ENCODE measurements around the gene RFK.

Gene RFK

DNA sequence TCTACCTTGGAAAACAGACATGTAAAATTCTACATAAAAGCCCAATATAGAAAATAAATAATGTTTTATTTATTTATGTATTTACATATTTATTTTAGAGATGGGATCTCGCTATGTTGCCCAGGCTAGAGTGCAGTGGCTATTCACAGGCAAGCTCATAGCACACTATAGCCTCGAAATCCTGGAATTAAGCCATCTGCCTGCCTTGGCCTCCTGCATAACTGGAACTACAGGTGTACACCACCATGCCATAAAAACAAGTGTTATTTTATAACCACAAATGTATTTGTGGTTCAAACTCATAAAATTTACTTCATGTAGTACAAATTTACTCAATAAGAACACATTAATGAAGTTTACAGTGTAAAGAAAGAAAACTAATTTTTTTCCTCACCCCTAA lies 7.0 kb upstream of the RFK start:
- no peak overlapping the region for H3K4me2 ChIP-seq (ENCODE audit: low read depth, low read length, poor library complexity, severe bottlenecking)
- no peak for TF ChIP-seq EZH2phosphoT487 (IDR thresholded peaks at IDR 0.05; ENCODE audit: borderline replicate concordance)
- TF ChIP-seq CTCF (conservative IDR thresholded peaks at IDR 0.05; ENCODE audit: low read length) = no peak
- no peaks in the 10 kb centered on the region for H3K9me2 ChIP-seq (replicated peaks; ENCODE audit: low read depth, low read length)
- no peaks in the 10 kb centered on the region for H3K36me3 ChIP-seq (ENCODE audit: insufficient read depth, low read length)
- H3K79me2 ChIP-seq (ENCODE audit: insufficient read depth, low read length) = no peaks in the 10 kb centered on the region
- no peaks in the 10 kb centered on the region for H4K20me1 ChIP-seq (ENCODE audit: insufficient read depth, low read length, poor library complexity, severe bottlenecking)
- H3K4me3 ChIP-seq (ENCODE audit: low read length, poor library complexity, severe bottlenecking) = no peak overlapping the region
- no peaks in the 10 kb centered on the region for H3K27me3 ChIP-seq (ENCODE audit: insufficient read depth, low read length, poor library complexity, severe bottlenecking)
- H3F3A ChIP-seq (ENCODE audit: low read depth) = no peaks in the 10 kb centered on the region
- no peak overlapping the region for H2AFZ ChIP-seq (ENCODE audit: low read length)
- no peak overlapping the region for H3K9ac ChIP-seq (ENCODE audit: low read depth, low read length, poor library complexity, severe bottlenecking)
- H3K4me1 ChIP-seq (ENCODE audit: insufficient read depth, low read length, poor library complexity, severe bottlenecking) = peaks cover 11% of the 10 kb centered on the region
- no peaks in the 10 kb centered on the region for H3K9me3 ChIP-seq (ENCODE audit: insufficient read depth, low read depth, low read length)

- Histone ChIP-seq H3K4me1 (ENCODE audit: insufficient read depth, low read length, poor library complexity, severe bottlenecking) (peaks cover 12% of the 10 kb centered on the region), H3K4me2 (ENCODE audit: low read depth, low read length, poor library complexity, severe bottlenecking) (no peak overlapping the region)
These were observed 6.4 kb upstream of the RFK start for GRCh38 chr9:76400534-76401096.

GRCh38 chr9:76399856-76400255 lies 5.6 kb upstream of the RFK start:
- Histone ChIP-seq H4K20me1 (ENCODE audit: insufficient read depth, low read length, poor library complexity, severe bottlenecking) (no peaks in the 10 kb centered on the region), H3K9ac (ENCODE audit: low read depth, low read length, poor library complexity, severe bottlenecking) (no peak overlapping the region), H3K9me2 (replicated peaks; ENCODE audit: low read depth, low read length) (no peaks in the 10 kb centered on the region), H3K27me3 (ENCODE audit: insufficient read depth, low read length, poor library complexity, severe bottlenecking) (no peaks in the 10 kb centered on the region), H2AFZ (ENCODE audit: low read length) (no peak overlapping the region), H3K4me2 (ENCODE audit: low read depth, low read length, poor library complexity, severe bottlenecking) (no peak overlapping the region), H3K36me3 (ENCODE audit: insufficient read depth, low read length) (no peaks in the 10 kb centered on the region), H3K4me1 (ENCODE audit: insufficient read depth, low read length, poor library complexity, severe bottlenecking) (peaks cover 17% of the 10 kb centered on the region), H3K9me3 (ENCODE audit: insufficient read depth, low read depth, low read length) (no peaks in the 10 kb centered on the region), H3K4me3 (ENCODE audit: low read length, poor library complexity, severe bottlenecking) (no peak overlapping the region), H3F3A (ENCODE audit: low read depth) (no peaks in the 10 kb centered on the region), H3K79me2 (ENCODE audit: insufficient read depth, low read length) (no peaks in the 10 kb centered on the region)
- no peak for TF ChIP-seq CTCF (conservative IDR thresholded peaks at IDR 0.05; ENCODE audit: low read length)
- no peak for TF ChIP-seq EZH2phosphoT487 (IDR thresholded peaks at IDR 0.05; ENCODE audit: borderline replicate concordance)

More at GRCh38 chr9:76400534-76401096, 6.4 kb upstream of the RFK start:
- Histone ChIP-seq H4K20me1 (ENCODE audit: insufficient read depth, low read length, poor library complexity, severe bottlenecking) (no peaks in the 10 kb centered on the region), H3K27me3 (ENCODE audit: insufficient read depth, low read length, poor library complexity, severe bottlenecking) (no peaks in the 10 kb centered on the region), H3F3A (ENCODE audit: low read depth) (no peaks in the 10 kb centered on the region), H3K9me2 (replicated peaks; ENCODE audit: low read depth, low read length) (no peaks in the 10 kb centered on the region), H3K9ac (ENCODE audit: low read depth, low read length, poor library complexity, severe bottlenecking) (no peak overlapping the region), H3K4me3 (ENCODE audit: low read length, poor library complexity, severe bottlenecking) (no peak overlapping the region), H3K9me3 (ENCODE audit: insufficient read depth, low read depth, low read length) (no peaks in the 10 kb centered on the region), H3K79me2 (ENCODE audit: insufficient read depth, low read length) (no peaks in the 10 kb centered on the region), H2AFZ (ENCODE audit: low read length) (no peak overlapping the region), H3K36me3 (ENCODE audit: insufficient read depth, low read length) (no peaks in the 10 kb centered on the region)
- TF ChIP-seq EZH2phosphoT487 (IDR thresholded peaks at IDR 0.05; ENCODE audit: borderline replicate concordance) (no peak), CTCF (conservative IDR thresholded peaks at IDR 0.05; ENCODE audit: low read length) (no peak)
